ENCODE data around the gene BRAF.

GRCh38 chr7:140778975-140779374 is 145.8 kb downstream of the BRAF start:
- TF ChIP-seq CTCF (IDR thresholded peaks at IDR 0.05) (no peak), POLR2A (IDR thresholded peaks at IDR 0.05) (no peak)
